Measurements from ENCODE around the gene INO80. TPM values are rescaled to one million over a fixed set of nuclear protein-coding genes. Genes with fewer than 3 reads are reported as not detected.

Gene INO80
- total RNA-seq, 2 donors from 2014 or later, result 14.8 to 17.5 TPM

GRCh38 chr15:41047474-41047873 is 68.6 kb downstream of the INO80 start:
- 100% methylated on average over 1 of the region's 1 CpG for WGBS, 2 experiments (ENCODE audit: insufficient coverage in 1 of 2, insufficient read length in 1 of 2)
- Mint-ChIP-seq H3K27ac (no peak overlapping the region), H3K9me3 (no peaks in the 10 kb centered on the region), H3K36me3 (ENCODE audit: low read depth) (peaks cover 63% of the 10 kb centered on the region), H3K4me1 (no peaks in the 10 kb centered on the region), H3K27me3 (ENCODE audit: insufficient read depth) (no peaks in the 10 kb centered on the region), H3K4me3 (no peak overlapping the region)
- H3K9ac ChIP-seq (ENCODE audit: extremely low read depth, low read length, poor library complexity, severe bottlenecking), result no peak overlapping the region
- no peak for TF ChIP-seq CTCF (conservative IDR thresholded peaks at IDR 0.05)
- H3K27me3 ChIP-seq (ENCODE audit: control insufficient read depth, insufficient read depth, low read length, poor library complexity, severe bottlenecking), result no peaks in the 10 kb centered on the region
- DNase-seq, result no peak
- H3K9me3 ChIP-seq (ENCODE audit: control insufficient read depth, low read length), result no peaks in the 10 kb centered on the region
- H3K4me1 ChIP-seq (ENCODE audit: control insufficient read depth, insufficient read depth, low read length), result no peaks in the 10 kb centered on the region
- H3K4me3 ChIP-seq (ENCODE audit: low read length), result no peak overlapping the region
- H3K36me3 ChIP-seq (ENCODE audit: control insufficient read depth, insufficient read depth, low read length), result peaks cover 96% of the 10 kb centered on the region
- H3K27ac ChIP-seq (ENCODE audit: low read depth, low read length), result no peak overlapping the region

- Histone ChIP-seq H3K36me3 (ENCODE audit: control insufficient read depth, insufficient read depth, low read length) (peaks cover 96% of the 10 kb centered on the region), H3K4me1 (ENCODE audit: control insufficient read depth, insufficient read depth, low read length) (no peaks in the 10 kb centered on the region), H3K4me3 (ENCODE audit: low read length) (no peak overlapping the region), H3K9ac (ENCODE audit: extremely low read depth, low read length, poor library complexity, severe bottlenecking) (no peak overlapping the region), H3K27me3 (ENCODE audit: control insufficient read depth, insufficient read depth, low read length, poor library complexity, severe bottlenecking) (no peaks in the 10 kb centered on the region), H3K27ac (ENCODE audit: low read depth, low read length) (no peak overlapping the region), H3K9me3 (ENCODE audit: control insufficient read depth, low read length) (peaks cover 12% of the 10 kb centered on the region)
- H3K27ac Mint-ChIP-seq, result no peak overlapping the region
- H3K36me3 Mint-ChIP-seq (ENCODE audit: low read depth), result peaks cover 69% of the 10 kb centered on the region
- no CpG with 5 or more reads among the region's 1 CpG for WGBS, 2 experiments (ENCODE audit: insufficient coverage in 1 of 2, insufficient read length in 1 of 2)
- no peaks in the 10 kb centered on the region for H3K27me3 Mint-ChIP-seq (ENCODE audit: insufficient read depth)
- TF ChIP-seq CTCF (conservative IDR thresholded peaks at IDR 0.05), result no peak
- DNase-seq, result no peak
- no peaks in the 10 kb centered on the region for H3K4me1 Mint-ChIP-seq
- no peak overlapping the region for H3K4me3 Mint-ChIP-seq
- peaks cover 12% of the 10 kb centered on the region for H3K9me3 Mint-ChIP-seq
Measured at GRCh38 chr15:41043276-41043951, 72.7 kb downstream of the INO80 start.

- H3K9me3 Mint-ChIP-seq, result peaks cover 12% of the 10 kb centered on the region
- peaks cover 90% of the 10 kb centered on the region for H3K36me3 ChIP-seq (ENCODE audit: control insufficient read depth, insufficient read depth, low read length)
Measured at GRCh38 chr15:41042851-41043250, 73.2 kb downstream of the INO80 start.

More at GRCh38 chr15:41042851-41043250, 73.2 kb downstream of the INO80 start:
- no peak for TF ChIP-seq CTCF (conservative IDR thresholded peaks at IDR 0.05)
- no peak overlapping the region for H3K4me3 Mint-ChIP-seq
- no peaks in the 10 kb centered on the region for H3K4me1 Mint-ChIP-seq
- peaks cover 12% of the 10 kb centered on the region for H3K9me3 ChIP-seq (ENCODE audit: control insufficient read depth, low read length)
- H3K9ac ChIP-seq (ENCODE audit: extremely low read depth, low read length, poor library complexity, severe bottlenecking), result no peak overlapping the region
- H3K27me3 ChIP-seq (ENCODE audit: control insufficient read depth, insufficient read depth, low read length, poor library complexity, severe bottlenecking), result no peaks in the 10 kb centered on the region
- no peak overlapping the region for H3K27ac ChIP-seq (ENCODE audit: low read depth, low read length)
- H3K27ac Mint-ChIP-seq, result no peak overlapping the region
- H3K4me3 ChIP-seq (ENCODE audit: low read length), result no peak overlapping the region
- DNase-seq, result no peak
- WGBS, 2 experiments (ENCODE audit: insufficient coverage in 1 of 2, insufficient read length in 1 of 2), result 96% methylated on average over 4 of the region's 5 CpGs; no CpG with 5 or more reads in 1 of the 2 experiments
- H3K27me3 Mint-ChIP-seq (ENCODE audit: insufficient read depth), result no peaks in the 10 kb centered on the region
- H3K36me3 Mint-ChIP-seq (ENCODE audit: low read depth), result peaks cover 72% of the 10 kb centered on the region
- no peaks in the 10 kb centered on the region for H3K4me1 ChIP-seq (ENCODE audit: control insufficient read depth, insufficient read depth, low read length)
